UCSD-AML1 (cell line): Measurements from ENCODE around the gene KIAA1217.

Experiments
- DNase-seq: peaks from one replicate; lab custom pipeline; 2025; ENCODE audit not compliant: unreplicated experiment; lab: John Stamatoyannopoulos, UW

KIAA1217 gene

GRCh38 chr10:24394461-24395190 is 185.7 kb downstream of the KIAA1217 start:
- DNase-seq, result no peak

- DNase-seq, result no peak
Measured at GRCh38 chr10:24396396-24396795, 187.5 kb downstream of the KIAA1217 start.

- DNase-seq, result no peak
Measured at GRCh38 chr10:24397662-24398061, 188.7 kb downstream of the KIAA1217 start.

- no peak for DNase-seq
Measured at GRCh38 chr10:24404567-24404966, 195.6 kb downstream of the KIAA1217 start.

GRCh38 chr10:24405635-24406034 is 196.7 kb downstream of the KIAA1217 start:
- DNase-seq, result no peak

GRCh38 chr10:24406809-24407483 is 198.0 kb downstream of the KIAA1217 start:
- no peak for DNase-seq

- no peak for DNase-seq
Measured at GRCh38 chr10:24407928-24408327, 199.0 kb downstream of the KIAA1217 start.

- DNase-seq, result no peak
Measured at GRCh38 chr10:24408365-24408764, 199.4 kb downstream of the KIAA1217 start.

- no peak for DNase-seq
Measured at GRCh38 chr10:24414597-24414996, 205.7 kb downstream of the KIAA1217 start.

GRCh38 chr10:24415455-24416125 is 206.7 kb downstream of the KIAA1217 start:
- DNase-seq, result no peak

GRCh38 chr10:24416248-24416647 is 207.3 kb downstream of the KIAA1217 start:
- DNase-seq, result no peak

GRCh38 chr10:24417053-24417452 is 208.1 kb downstream of the KIAA1217 start:
- no peak for DNase-seq

GRCh38 chr10:24418532-24418931 is 209.6 kb downstream of the KIAA1217 start:
- no peak for DNase-seq

- no peak for DNase-seq
Measured at GRCh38 chr10:24419066-24419465, 210.1 kb downstream of the KIAA1217 start.

- DNase-seq, result no peak
Measured at GRCh38 chr10:24425151-24425550, 216.2 kb downstream of the KIAA1217 start.

- DNase-seq, result no peak
Measured at GRCh38 chr10:24427678-24428409, 218.9 kb downstream of the KIAA1217 start.

- DNase-seq, result no peak
Measured at GRCh38 chr10:24428410-24428782, 219.5 kb downstream of the KIAA1217 start.

- no peak for DNase-seq
Measured at GRCh38 chr10:24430591-24430990, 221.7 kb downstream of the KIAA1217 start.

- DNase-seq, result no peak
Measured at GRCh38 chr10:24432478-24433416, 223.8 kb downstream of the KIAA1217 start.

GRCh38 chr10:24433705-24434104 is 224.8 kb downstream of the KIAA1217 start:
- DNase-seq, result no peak
